ENCODE measurements around the gene TBC1D8.

TBC1D8 gene

GRCh38 chr2:101147971-101148370 is 3.2 kb downstream of the TBC1D8 start:
- no peak for TF ChIP-seq CTCF (conservative IDR thresholded peaks at IDR 0.05; ENCODE audit: low read depth, low read length)
- no peak overlapping the region for H3K4me3 ChIP-seq (ENCODE audit: low read depth, low read length)

GRCh38 chr2:101147062-101147461 is 4.1 kb downstream of the TBC1D8 start:
- H3K4me3 ChIP-seq (ENCODE audit: low read depth, low read length) = no peak overlapping the region
- no peak for DNase-seq (ENCODE audit: low read depth)
- TF ChIP-seq CTCF (conservative IDR thresholded peaks at IDR 0.05; ENCODE audit: low read depth, low read length) = no peak

More at GRCh38 chr2:101147971-101148370, 3.2 kb downstream of the TBC1D8 start:
- no peak for DNase-seq (ENCODE audit: low read depth)

GRCh38 chr2:101146535-101146934 is 4.6 kb downstream of the TBC1D8 start:
- no peak for DNase-seq (ENCODE audit: low read depth)
- no peak for TF ChIP-seq CTCF (conservative IDR thresholded peaks at IDR 0.05; ENCODE audit: low read depth, low read length)
- H3K4me3 ChIP-seq (ENCODE audit: low read depth, low read length) = no peak overlapping the region

- H3K4me3 ChIP-seq (ENCODE audit: low read depth, low read length) = no peak overlapping the region
- peak; percentile 34 for DNase-seq (ENCODE audit: low read depth)
- no peak for TF ChIP-seq CTCF (conservative IDR thresholded peaks at IDR 0.05; ENCODE audit: low read depth, low read length)
Observed at GRCh38 chr2:101145406-101145805, 5.8 kb downstream of the TBC1D8 start.

- DNase-seq (ENCODE audit: low read depth) = no peak
- H3K4me3 ChIP-seq (ENCODE audit: low read depth, low read length) = no peak overlapping the region
- no peak for TF ChIP-seq CTCF (conservative IDR thresholded peaks at IDR 0.05; ENCODE audit: low read depth, low read length)
Observed at GRCh38 chr2:101142163-101142562, 9.0 kb downstream of the TBC1D8 start.

- no peak overlapping the region for H3K4me3 ChIP-seq (ENCODE audit: low read depth, low read length)
- TF ChIP-seq CTCF (conservative IDR thresholded peaks at IDR 0.05; ENCODE audit: low read depth, low read length) = no peak
- DNase-seq (ENCODE audit: low read depth) = peak; percentile 33
Observed at GRCh38 chr2:101140978-101141655, 10.1 kb downstream of the TBC1D8 start.

- DNase-seq (ENCODE audit: low read depth) = no peak
- TF ChIP-seq CTCF (conservative IDR thresholded peaks at IDR 0.05; ENCODE audit: low read depth, low read length) = no peak
Observed at GRCh38 chr2:101140237-101140636, 10.9 kb downstream of the TBC1D8 start.

More at GRCh38 chr2:101140237-101140636, 10.9 kb downstream of the TBC1D8 start:
- H3K4me3 ChIP-seq (ENCODE audit: low read depth, low read length) = no peak overlapping the region

All from choroid plexus epithelial cell (primary cell).